ENCODE measurements around the gene SNAP23. TPM values are rescaled to one million over a fixed set of nuclear protein-coding genes. Genes with fewer than 3 reads are reported as not detected.
A peak's percentile ranks its signal among the peaks of the same experiment; 100 is the strongest.

Gene SNAP23
- polyA plus RNA-seq, 1 donor from 2014 or later: 113 TPM

DNA sequence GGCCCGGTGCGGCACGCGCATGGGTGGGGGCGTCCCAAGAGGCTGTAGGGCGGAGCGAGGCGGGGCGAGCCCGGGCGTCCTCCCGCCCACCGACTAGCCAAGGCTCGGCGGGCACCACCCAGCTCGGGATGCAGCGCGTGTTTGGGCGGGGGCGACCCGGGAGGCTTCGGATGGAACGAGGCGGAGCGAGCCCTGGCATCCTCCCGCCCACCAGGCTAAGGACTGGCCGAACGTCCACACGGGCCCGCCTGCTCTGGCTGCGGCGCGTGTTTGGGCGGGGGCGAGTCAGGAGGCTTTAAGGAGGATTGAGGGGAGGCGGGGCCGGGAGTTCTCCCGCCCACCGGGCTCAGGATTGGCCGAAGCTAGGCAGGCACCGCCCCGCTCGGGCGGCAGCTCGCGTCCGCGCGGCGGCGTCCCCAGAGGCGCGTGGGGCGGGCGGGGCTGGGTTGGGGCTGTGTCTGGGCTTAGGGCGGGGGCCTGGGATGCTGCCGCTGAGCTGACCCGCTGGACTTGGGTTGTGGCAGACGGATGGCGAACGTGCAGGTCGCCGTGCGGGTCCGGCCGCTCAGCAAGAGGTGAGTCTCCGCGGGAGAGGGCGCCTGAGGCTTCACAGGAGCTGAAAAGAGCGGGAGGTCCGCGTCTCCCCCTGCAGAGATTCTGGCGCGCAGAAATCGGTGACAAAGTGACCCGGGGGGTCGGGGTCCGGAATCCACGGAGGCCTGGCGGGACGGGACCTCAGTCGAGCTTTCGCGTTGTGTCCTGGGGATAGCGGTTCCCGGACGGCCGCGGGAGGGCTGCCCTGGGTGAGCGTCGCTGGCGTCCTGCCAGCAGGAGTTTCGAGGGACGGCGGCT lies 80.0 kb downstream of the SNAP23 start, which contains the start of gene STARD9:
Gene STARD9, plus strand, starts transcription at position 419 of the 852 bp plus-strand sequence. Its CDS starts 110 bp downstream, at position 529.
- H3K36me3 Mint-ChIP-seq: no peaks in the 10 kb centered on the region
- H3K27me3 Mint-ChIP-seq: peaks cover 4% of the 10 kb centered on the region
- no peaks in the 10 kb centered on the region for H3K9me3 Mint-ChIP-seq
- peak within 1 kb of the TSS; percentile 85 to 97 (median 94) for H3K4me3 Mint-ChIP-seq
- peak within 1 kb of the TSS; percentile 18 to 94 (median 59) for H3K27ac Mint-ChIP-seq
- H3K4me1 Mint-ChIP-seq: peaks cover 12 to 19% (median 18%) of the 10 kb centered on the region in 3 donors

DNA sequence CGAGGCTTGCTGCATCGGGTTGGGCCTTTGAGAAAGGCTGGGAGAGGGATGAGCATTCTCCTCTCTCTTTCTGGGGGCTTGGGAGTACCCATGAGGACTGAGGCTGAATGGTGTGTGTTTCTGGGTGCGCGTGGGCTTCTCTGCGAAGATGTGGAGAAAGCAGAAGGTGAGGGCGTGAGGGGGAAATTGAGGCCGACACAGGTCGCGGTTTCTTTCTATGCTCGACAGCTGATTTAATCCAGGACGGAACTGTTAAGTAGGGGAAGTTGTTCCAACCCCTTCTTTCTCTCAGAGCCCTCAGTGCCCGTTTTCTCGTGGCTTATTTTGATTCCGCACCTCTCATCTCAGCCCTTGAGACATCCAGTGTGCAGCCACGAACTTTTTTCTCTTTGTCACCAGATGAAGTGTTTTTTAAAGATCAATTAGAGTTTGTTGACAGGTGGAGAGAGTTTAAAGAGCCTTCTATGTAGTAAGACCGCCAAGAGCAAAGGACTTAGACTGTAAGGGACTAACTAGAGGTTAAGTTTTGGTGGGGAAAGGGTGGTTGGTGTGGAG lies 80.7 kb downstream of the SNAP23 start:
- Mint-ChIP-seq H3K27ac (peak overlapping the region; percentile 18 to 94 (median 59)), H3K4me3 (peak overlapping the region; percentile 85 to 97 (median 94)), H3K9me3 (no peaks in the 10 kb centered on the region), H3K4me1 (peaks cover 17 to 25% (median 23%) of the 10 kb centered on the region in 3 donors), H3K36me3 (no peaks in the 10 kb centered on the region), H3K27me3 (peaks cover 4% of the 10 kb centered on the region)

DNA sequence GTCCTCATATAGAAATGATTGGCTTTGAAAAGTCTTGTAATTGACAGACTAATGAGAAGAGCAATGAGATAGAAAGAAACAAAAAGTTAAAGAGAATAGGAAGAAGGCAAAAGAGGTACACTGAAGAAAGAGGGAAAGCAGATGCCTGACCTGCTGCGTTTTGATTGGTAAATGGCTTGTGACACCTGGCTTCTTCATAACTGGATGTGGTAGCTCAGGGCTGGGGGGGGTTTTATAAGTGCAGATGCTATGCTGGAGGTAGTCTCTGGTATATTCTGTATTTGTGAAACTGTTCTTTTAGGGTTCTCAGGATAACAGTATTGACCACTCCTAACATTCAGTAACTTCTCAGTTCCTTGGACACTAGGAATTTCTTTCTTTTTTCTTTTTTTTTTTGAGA lies 81.3 kb downstream of the SNAP23 start:
- Mint-ChIP-seq H3K27ac (peak overlapping the region in 2 of 3 donors; percentile 18 to 24), H3K9me3 (no peaks in the 10 kb centered on the region), H3K36me3 (no peaks in the 10 kb centered on the region), H3K4me3 (peak overlapping the region; percentile 85 to 97 (median 94)), H3K27me3 (peaks cover 4% of the 10 kb centered on the region), H3K4me1 (peaks cover 18 to 32% (median 25%) of the 10 kb centered on the region in 3 donors)

GRCh38 chr15:42577514-42578031 lies 82.1 kb downstream of the SNAP23 start:
- Mint-ChIP-seq H3K4me3 (peak overlapping the region in 2 of 4 donors; percentile 7 to 85), H3K36me3 (no peaks in the 10 kb centered on the region), H3K4me1 (peaks cover 18 to 37% (median 28%) of the 10 kb centered on the region in 3 donors), H3K27me3 (peaks cover 4% of the 10 kb centered on the region), H3K9me3 (no peaks in the 10 kb centered on the region), H3K27ac (no peak overlapping the region)

- H3K36me3 Mint-ChIP-seq: no peaks in the 10 kb centered on the region
- H3K27ac Mint-ChIP-seq: no peak overlapping the region
- peaks cover 18 to 34% (median 28%) of the 10 kb centered on the region in 3 donors for H3K4me1 Mint-ChIP-seq
- peak overlapping the region in 3 of 4 donors; percentile 28 to 86 (median 41) for H3K4me3 Mint-ChIP-seq
- peaks cover 4% of the 10 kb centered on the region for H3K27me3 Mint-ChIP-seq
- no peaks in the 10 kb centered on the region for H3K9me3 Mint-ChIP-seq
Observed at GRCh38 chr15:42578984-42579537, 83.6 kb downstream of the SNAP23 start.

DNA sequence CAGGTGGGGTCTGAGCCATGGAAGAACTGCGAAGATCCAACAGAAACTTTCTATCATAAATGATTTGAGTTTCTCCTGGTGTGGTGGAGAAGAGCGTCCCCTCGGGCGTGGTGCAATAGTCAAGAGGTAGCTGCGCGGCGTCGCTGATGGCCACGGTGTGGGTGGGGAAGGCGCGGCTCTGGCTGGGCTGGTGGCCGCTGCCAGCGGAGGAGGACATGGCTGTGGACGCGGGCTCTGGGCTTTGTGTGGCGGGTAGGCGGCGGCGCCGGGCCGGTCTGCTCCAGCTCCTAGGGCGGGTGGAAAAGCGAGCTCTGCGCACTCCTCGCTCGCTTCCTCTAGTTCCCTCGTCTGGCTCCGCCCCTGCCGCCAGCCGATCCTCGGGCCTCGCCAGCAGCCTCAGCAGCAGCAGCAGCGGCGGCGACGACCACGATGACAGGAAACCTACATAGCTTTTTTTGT lies 85.9 kb downstream of the SNAP23 start:
- peaks cover 15 to 31% (median 22%) of the 10 kb centered on the region in 3 donors for H3K4me1 Mint-ChIP-seq
- H3K36me3 Mint-ChIP-seq: peaks cover 5% of the 10 kb centered on the region
- H3K9me3 Mint-ChIP-seq: no peaks in the 10 kb centered on the region
- H3K4me3 Mint-ChIP-seq: peak overlapping the region; percentile 86 to 94 (median 90)
- H3K27ac Mint-ChIP-seq: peak overlapping the region; percentile 27 to 75 (median 63)
- H3K27me3 Mint-ChIP-seq: peaks cover 3% of the 10 kb centered on the region

Other genes with a start within 250 kb of the SNAP23 start
- 48.0 TPM for gene GANC, start 222.4 kb upstream of the SNAP23 start, polyA plus RNA-seq
- gene TMEM87A, start 222.2 kb upstream of the SNAP23 start, polyA plus RNA-seq: 39.2 TPM
- 1.3 TPM for gene CAPN3, start 136.1 kb upstream of the SNAP23 start, polyA plus RNA-seq
- gene ZNF106, start 4.5 kb upstream of the SNAP23 start, polyA plus RNA-seq: 66.5 TPM
- 7.8 TPM for gene LRRC57, start 53.2 kb downstream of the SNAP23 start, polyA plus RNA-seq
- 31.1 TPM for gene HAUS2, start 53.2 kb downstream of the SNAP23 start, polyA plus RNA-seq
- gene STARD9, start 80.0 kb downstream of the SNAP23 start, polyA plus RNA-seq: 0.60 TPM
- 10.4 TPM for gene CDAN1, start 241.5 kb downstream of the SNAP23 start, polyA plus RNA-seq

Measured in IgD-negative memory B cell (primary cell).